Ovary (tissue), 3 donors: ENCODE results near the gene ACSS1.

Experiments
- CTCF ChIP-seq, 3 donors: fragments of 450-650 bp in 2 of 3; fragments of 200-600 bp in 1 of 3; IDR thresholded peaks; one replicate each; pipeline versions ENCODE4 v1.5.1 to v1.8.0; 2016 to 2022; ENCODE audit warnings: antibody characterized with exemption in 3 of 3, mild to moderate bottlenecking in 1 of 3
- EP300 ChIP-seq: sonication (generic); formaldehyde crosslinking; IDR thresholded peaks from one replicate; pipeline ENCODE4 v1.6.1; 2017; ENCODE audit warnings: antibody characterized with exemption
- POLR2A ChIP-seq: fragments of 450-650 bp; IDR thresholded peaks from one replicate; pipeline ENCODE4 v1.6.1; 2017; ENCODE audit warnings: antibody characterized with exemption, mild to moderate bottlenecking, moderate library complexity
- donor health status: DM: no; HTN: no; CAD: no.

DNA sequence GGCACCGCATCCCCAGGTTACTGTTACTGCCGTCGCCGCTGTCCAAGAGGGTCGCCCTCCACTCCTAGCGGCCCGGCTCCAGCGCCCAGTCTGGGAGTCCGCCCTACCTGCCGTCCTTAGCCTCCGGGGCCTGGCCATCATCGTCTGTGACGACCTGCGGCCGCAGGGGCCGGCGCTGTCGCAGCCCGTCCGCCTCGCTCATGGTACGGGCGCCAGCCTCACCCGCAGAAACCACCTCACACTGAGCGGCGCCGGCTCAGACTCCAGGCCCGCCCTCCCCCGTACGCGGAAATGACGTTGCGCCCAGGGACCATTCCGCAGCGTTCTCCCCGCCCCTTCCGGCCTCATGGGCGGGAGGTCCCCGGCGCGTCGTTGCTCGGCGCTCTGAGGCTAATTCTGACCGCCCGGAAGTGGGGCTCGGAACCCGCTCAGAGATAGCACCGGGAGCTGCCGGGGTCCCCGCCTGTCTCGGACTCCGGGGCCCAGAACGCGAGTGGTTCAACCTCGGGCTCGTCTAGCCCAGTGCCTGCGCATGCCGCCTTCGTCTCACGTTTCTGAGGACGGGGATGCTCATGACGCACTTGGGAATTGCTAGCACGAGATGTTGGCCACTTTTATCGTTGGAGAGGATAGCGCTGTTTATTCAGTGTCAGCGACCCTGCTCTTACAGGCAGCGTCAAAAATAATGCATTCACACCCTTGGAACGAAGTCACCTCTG is 65.3 kb downstream of the ACSS1 start, which contains the start of gene APMAP:
- TF ChIP-seq CTCF (IDR thresholded peaks at IDR 0.05) = no peak
- no peak for TF ChIP-seq EP300
- peak; percentile 96 for TF ChIP-seq POLR2A
